Osteocyte (in vitro differentiated cells): Measurements from ENCODE around the gene ANKRD63. TPM values are rescaled to one million over a fixed set of nuclear protein-coding genes. Genes with fewer than 3 reads are reported as not detected.

Source experiments
- DNase-seq: peaks from one replicate; pipeline ENCODE4 v3.0.0; 2021; ENCODE audit warnings: mixed read lengths; ENCODE audit not compliant: unreplicated experiment; ENCODE audit errors: extremely low spot score
- H3K27ac Mint-ChIP-seq: one replicate; pipeline ENCODE4 v1.8.0; 2021; ENCODE audit warnings: mild to moderate bottlenecking, mixed read lengths; ENCODE audit not compliant: unreplicated experiment
- H3K27me3 Mint-ChIP-seq: one replicate; pipeline ENCODE4 v1.8.0; 2021; ENCODE audit warnings: mixed read lengths; ENCODE audit not compliant: unreplicated experiment
- H3K36me3 Mint-ChIP-seq: one replicate; pipeline ENCODE4 v1.8.0; 2021; ENCODE audit warnings: mixed read lengths; ENCODE audit not compliant: unreplicated experiment
- H3K4me1 Mint-ChIP-seq: one replicate; pipeline ENCODE4 v1.8.0; 2021; ENCODE audit warnings: mixed read lengths; ENCODE audit not compliant: unreplicated experiment
- H3K4me3 Mint-ChIP-seq: one replicate; pipeline ENCODE4 v1.8.0; 2021; ENCODE audit warnings: mild to moderate bottlenecking, moderate library complexity, mixed read lengths; ENCODE audit not compliant: unreplicated experiment
- H3K9me3 Mint-ChIP-seq: one replicate; pipeline ENCODE4 v1.8.0; 2021; ENCODE audit warnings: mixed read lengths; ENCODE audit not compliant: unreplicated experiment
- CTCF ChIP-seq: fragments of 200-600 bp; sonication (generic); IDR thresholded peaks from 2 replicates; pipeline ENCODE4 v1.5.0; 2021; ENCODE audit warnings: antibody characterized with exemption, mild to moderate bottlenecking, moderate library complexity
- total RNA-seq: library from RNA; stranded (reverse); gene quantifications from 2 replicates; pipeline ENCODE4 v1.2.1, GENCODE V29; 2021

The ANKRD63 gene
- total RNA-seq, 1 donor from 2014 or later = 0.30 TPM

GRCh38 chr15:40325700-40326099, 42.8 kb upstream of the ANKRD63 start:
- H3K27me3 Mint-ChIP-seq = no peaks in the 10 kb centered on the region
- peaks cover 80% of the 10 kb centered on the region for H3K4me1 Mint-ChIP-seq

GRCh38 chr15:40325188-40325587, 42.3 kb upstream of the ANKRD63 start:
- Mint-ChIP-seq H3K9me3 (no peaks in the 10 kb centered on the region), H3K36me3 (peaks cover 8% of the 10 kb centered on the region), H3K4me1 (peaks cover 75% of the 10 kb centered on the region), H3K27me3 (no peaks in the 10 kb centered on the region), H3K4me3 (peak overlapping the region; percentile 82), H3K27ac (peak overlapping the region; percentile 92)
- no peak for TF ChIP-seq CTCF
- DNase-seq = no peak

More at GRCh38 chr15:40325700-40326099, 42.8 kb upstream of the ANKRD63 start:
- peaks cover 8% of the 10 kb centered on the region for H3K36me3 Mint-ChIP-seq
- peak overlapping the region; percentile 92 for H3K27ac Mint-ChIP-seq
- peak overlapping the region; percentile 82 for H3K4me3 Mint-ChIP-seq
- no peaks in the 10 kb centered on the region for H3K9me3 Mint-ChIP-seq
- TF ChIP-seq CTCF = no peak
- no peak for DNase-seq

- no peak for TF ChIP-seq CTCF
- H3K9me3 Mint-ChIP-seq = no peaks in the 10 kb centered on the region
- DNase-seq = no peak
- H3K27me3 Mint-ChIP-seq = no peaks in the 10 kb centered on the region
- H3K4me3 Mint-ChIP-seq = peak overlapping the region; percentile 82
- peaks cover 66% of the 10 kb centered on the region for H3K4me1 Mint-ChIP-seq
- peak overlapping the region; percentile 92 for H3K27ac Mint-ChIP-seq
- H3K36me3 Mint-ChIP-seq = peaks cover 8% of the 10 kb centered on the region
These were observed 41.4 kb upstream of the ANKRD63 start for GRCh38 chr15:40323953-40324937.

- Mint-ChIP-seq H3K4me1 (peaks cover 57% of the 10 kb centered on the region), H3K9me3 (no peaks in the 10 kb centered on the region), H3K27me3 (no peaks in the 10 kb centered on the region), H3K4me3 (peak within 1 kb of the TSS; percentile 82), H3K27ac (peak within 1 kb of the TSS; percentile 91), H3K36me3 (peaks cover 8% of the 10 kb centered on the region)
- peak; percentile 66 for TF ChIP-seq CTCF
- DNase-seq = peak; percentile 97
These were observed 40.5 kb upstream of the ANKRD63 start, which contains the start of gene INAFM2 for GRCh38 chr15:40323239-40323952. INAFM2 (plus strand) TSS chr15:40323692; CDS start chr15:40324056, 364 bp downstream.
